AG09309 (cell line): ENCODE results near the gene TRMT2A.

Source experiments
- DNase-seq: peaks from one replicate; pipeline ENCODE4 v3.0.0-alpha.2; 2010; ENCODE audit warnings: low read depth
- H3K4me3 ChIP-seq: 2 replicates; pipeline ENCODE4 v1.5.1; 2011; ENCODE audit warnings: mild to moderate bottlenecking, low read depth, low read length, moderate library complexity; ENCODE audit not compliant: control insufficient read depth
- TF ChIP-seq, protein P1 (sequence below): IDR thresholded peaks from 2 replicates; pipeline ENCODE4 v1.5.1; 2011; ENCODE audit warnings: mild to moderate bottlenecking, low read depth, low read length, inconsistent platforms; ENCODE audit not compliant: insufficient read depth, control insufficient read depth; ENCODE audit errors: missing control alignments

Gene TRMT2A

DNA sequence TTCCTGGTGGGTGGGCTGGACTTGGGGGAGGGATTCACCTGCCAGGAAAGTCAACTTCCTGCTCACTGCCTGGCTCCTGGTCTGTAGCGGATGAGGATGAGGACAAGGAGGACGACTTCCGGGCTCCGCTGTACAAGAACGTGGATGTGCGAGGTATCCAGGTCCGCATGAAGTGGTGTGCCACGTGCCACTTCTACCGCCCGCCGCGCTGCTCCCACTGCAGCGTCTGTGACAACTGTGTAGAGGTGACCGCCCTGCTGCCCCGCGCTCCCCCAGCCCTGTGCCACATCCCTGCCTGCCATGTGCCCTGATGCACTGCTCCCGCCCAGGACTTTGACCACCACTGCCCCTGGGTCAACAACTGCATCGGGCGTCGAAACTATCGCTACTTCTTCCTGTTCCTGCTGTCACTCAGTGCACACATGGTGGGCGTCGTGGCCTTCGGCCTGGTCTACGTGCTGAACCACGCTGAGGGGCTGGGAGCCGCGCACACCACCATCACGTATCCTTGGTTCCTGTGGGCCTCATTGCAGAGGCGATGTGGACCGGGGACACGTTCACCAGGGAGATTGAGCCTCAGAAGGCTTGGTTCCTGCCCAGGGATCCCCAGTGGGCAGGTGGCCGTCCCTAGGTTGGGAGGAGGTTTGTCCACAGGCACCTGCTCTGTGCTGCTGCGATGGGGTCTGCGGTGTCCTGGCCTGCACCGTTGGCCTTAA lies 22.5 kb upstream of the TRMT2A start:
- no peak overlapping the region for H3K4me3 ChIP-seq
- TF ChIP-seq, protein P1, sequence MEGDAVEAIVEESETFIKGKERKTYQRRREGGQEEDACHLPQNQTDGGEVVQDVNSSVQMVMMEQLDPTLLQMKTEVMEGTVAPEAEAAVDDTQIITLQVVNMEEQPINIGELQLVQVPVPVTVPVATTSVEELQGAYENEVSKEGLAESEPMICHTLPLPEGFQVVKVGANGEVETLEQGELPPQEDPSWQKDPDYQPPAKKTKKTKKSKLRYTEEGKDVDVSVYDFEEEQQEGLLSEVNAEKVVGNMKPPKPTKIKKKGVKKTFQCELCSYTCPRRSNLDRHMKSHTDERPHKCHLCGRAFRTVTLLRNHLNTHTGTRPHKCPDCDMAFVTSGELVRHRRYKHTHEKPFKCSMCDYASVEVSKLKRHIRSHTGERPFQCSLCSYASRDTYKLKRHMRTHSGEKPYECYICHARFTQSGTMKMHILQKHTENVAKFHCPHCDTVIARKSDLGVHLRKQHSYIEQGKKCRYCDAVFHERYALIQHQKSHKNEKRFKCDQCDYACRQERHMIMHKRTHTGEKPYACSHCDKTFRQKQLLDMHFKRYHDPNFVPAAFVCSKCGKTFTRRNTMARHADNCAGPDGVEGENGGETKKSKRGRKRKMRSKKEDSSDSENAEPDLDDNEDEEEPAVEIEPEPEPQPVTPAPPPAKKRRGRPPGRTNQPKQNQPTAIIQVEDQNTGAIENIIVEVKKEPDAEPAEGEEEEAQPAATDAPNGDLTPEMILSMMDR = no peak
- no peak for DNase-seq

DNA sequence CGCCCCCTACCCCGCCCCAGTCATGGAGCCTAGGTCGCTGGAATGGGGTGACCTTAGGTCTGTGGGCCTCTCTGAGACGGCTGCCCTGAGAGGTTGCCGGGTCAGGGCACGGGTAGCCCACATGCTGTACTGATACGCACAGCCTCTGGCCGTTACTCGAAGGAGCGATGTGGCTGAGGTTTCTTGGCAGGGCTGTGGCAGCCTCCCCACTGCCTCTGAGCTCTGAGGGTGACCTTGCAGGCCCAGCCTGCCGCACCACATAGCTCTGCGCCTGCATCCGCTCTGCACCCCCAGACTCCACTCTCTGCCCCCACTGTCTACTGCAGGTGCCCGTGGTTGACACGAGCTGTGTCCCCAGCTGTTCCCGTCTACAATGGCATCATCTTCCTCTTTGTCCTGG lies 21.8 kb upstream of the TRMT2A start:
- DNase-seq = no peak
- TF ChIP-seq, protein P1 = no peak
- no peak overlapping the region for H3K4me3 ChIP-seq

GRCh38 chr22:20138417-20138738 lies 21.4 kb upstream of the TRMT2A start:
- DNase-seq = no peak
- TF ChIP-seq, protein P1 = no peak

DNA sequence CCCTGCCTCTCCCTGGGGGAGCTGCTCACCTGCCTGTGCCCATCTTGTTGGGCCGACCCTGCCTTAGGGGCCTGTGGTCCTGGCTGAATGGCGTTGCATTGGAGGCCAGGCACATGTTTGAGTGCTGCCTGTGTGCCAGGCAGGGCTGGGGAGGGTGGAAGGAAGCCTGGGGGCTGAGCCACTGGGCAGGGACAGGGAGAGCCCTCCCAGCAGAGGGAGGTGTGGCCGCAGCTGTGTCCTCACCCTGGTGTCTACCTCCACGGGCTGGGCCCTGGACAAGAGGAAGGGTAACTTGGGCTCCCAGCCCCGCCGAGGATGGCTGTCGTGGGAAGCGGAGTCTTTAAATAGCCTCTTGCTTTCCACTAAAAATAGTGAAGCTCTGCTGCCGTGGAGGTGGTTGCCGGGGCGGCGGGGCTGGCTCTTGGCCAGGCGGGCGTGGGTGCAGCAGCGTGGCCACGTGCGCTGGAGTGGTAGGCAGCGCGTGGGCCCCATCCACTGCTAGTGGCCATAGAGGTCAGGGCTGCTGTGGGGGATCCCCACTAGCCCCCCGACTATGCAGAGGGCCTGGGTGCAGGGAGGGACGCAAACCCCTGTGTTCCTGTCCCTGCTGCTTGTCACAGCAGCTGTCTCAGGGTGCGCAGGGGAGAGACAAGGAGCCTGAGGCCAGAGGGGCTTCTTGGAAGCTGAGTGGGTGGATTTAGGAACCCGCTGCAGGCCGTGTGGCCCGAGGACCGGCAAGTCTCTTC lies 20.8 kb upstream of the TRMT2A start:
- H3K4me3 ChIP-seq = no peak overlapping the region
- TF ChIP-seq, protein P1 = no peak
- no peak for DNase-seq

More at GRCh38 chr22:20138417-20138738, 21.4 kb upstream of the TRMT2A start:
- no peak overlapping the region for H3K4me3 ChIP-seq

DNA sequence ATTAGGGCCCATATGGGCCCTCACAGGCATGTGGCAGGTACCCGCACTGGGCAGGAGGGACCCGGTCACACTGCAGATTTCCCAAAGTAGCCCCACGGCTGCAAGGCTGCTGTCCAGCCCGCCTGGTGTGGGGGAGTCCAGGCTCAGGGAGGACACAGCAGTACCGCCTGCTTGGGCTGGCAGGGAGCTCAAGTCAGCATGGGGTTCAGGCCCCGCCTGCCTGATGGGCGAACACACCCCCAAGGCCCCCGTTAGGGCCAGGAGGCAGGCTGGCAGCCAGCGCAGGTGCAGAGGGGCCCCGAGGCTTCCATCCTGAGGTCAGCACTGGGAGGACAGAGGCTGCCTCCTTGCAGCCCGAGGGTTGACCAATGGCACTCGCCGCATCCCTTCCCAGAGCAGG lies 20.1 kb upstream of the TRMT2A start:
- no peak overlapping the region for H3K4me3 ChIP-seq
- DNase-seq = no peak
- TF ChIP-seq, protein P1 = no peak

GRCh38 chr22:20136603-20136873 lies 19.5 kb upstream of the TRMT2A start:
- H3K4me3 ChIP-seq = no peak overlapping the region
- DNase-seq = no peak
- TF ChIP-seq, protein P1 = no peak
